ENCODE measurements around the gene CUX1.

- TF ChIP-seq EZH2phosphoT487 (IDR thresholded peaks at IDR 0.05; ENCODE audit: borderline replicate concordance, low read length) (no peak), EZH2 (IDR thresholded peaks at IDR 0.05; ENCODE audit: low read length, unreplicated experiment) (no peak), CTCF (conservative IDR thresholded peaks at IDR 0.05; ENCODE audit: low read depth, low read length) (no peak)
Measured at GRCh38 chr7:101775181-101775580, 42.2 kb upstream of the CUX1 start.
